GM19043 (cell line): Measurements from ENCODE around the gene CEP290.
A peak's percentile ranks its signal among the peaks of the same experiment; 100 is the strongest.
"Not testable (repeated sequence)": the region's sequence is repeated elsewhere in the genome, so short reads cannot be mapped to it uniquely, and the experiment has no call there.

Source experiments
- ATAC-seq: cut with Tn5 transposase; IDR thresholded peaks from one replicate; pipeline ENCODE4 v1.9.1; 2021; ENCODE audit warnings: low read depth; ENCODE audit not compliant: unreplicated experiment

CEP290 gene

GRCh38 chr12:88144546-88145468 is 2.9 kb upstream of the CEP290 start:
- no peak for ATAC-seq

GRCh38 chr12:88144037-88144436 is 2.1 kb upstream of the CEP290 start:
- no peak for ATAC-seq

GRCh38 chr12:88142610-88142991 is 713 bp upstream of the CEP290 start:
- no peak for ATAC-seq

GRCh38 chr12:88141425-88141773 is 489 bp downstream of the CEP290 start:
- no peak for ATAC-seq

- not testable (repeated sequence) for ATAC-seq
These were observed 2.2 kb downstream of the CEP290 start for GRCh38 chr12:88139711-88140110.

GRCh38 chr12:88133181-88133580 is 8.7 kb downstream of the CEP290 start:
- not testable (repeated sequence) for ATAC-seq

- ATAC-seq, result no peak
These were observed 9.5 kb downstream of the CEP290 start for GRCh38 chr12:88132392-88132791.

- ATAC-seq, result no peak
These were observed 14.0 kb downstream of the CEP290 start for GRCh38 chr12:88127855-88128254.

GRCh38 chr12:88127099-88127498 is 14.8 kb downstream of the CEP290 start:
- no peak for ATAC-seq

GRCh38 chr12:88122666-88123065 is 19.2 kb downstream of the CEP290 start:
- no peak for ATAC-seq

- ATAC-seq, result no peak
These were observed 28.0 kb downstream of the CEP290 start for GRCh38 chr12:88113871-88114270.

- no peak for ATAC-seq
These were observed 30.7 kb downstream of the CEP290 start for GRCh38 chr12:88111074-88111652.

- ATAC-seq, result no peak
These were observed 33.9 kb downstream of the CEP290 start for GRCh38 chr12:88108021-88108420.

- ATAC-seq, result no peak
These were observed 48.3 kb downstream of the CEP290 start for GRCh38 chr12:88093573-88093972.

- ATAC-seq, result no peak
These were observed 49.1 kb downstream of the CEP290 start for GRCh38 chr12:88092771-88093170.

- ATAC-seq, result no peak
These were observed 57.7 kb downstream of the CEP290 start for GRCh38 chr12:88084210-88084609.

- no peak for ATAC-seq
These were observed 58.3 kb downstream of the CEP290 start for GRCh38 chr12:88083634-88084033.

GRCh38 chr12:88081247-88081646 is 60.6 kb downstream of the CEP290 start:
- ATAC-seq, result no peak

GRCh38 chr12:88067301-88067700 is 74.6 kb downstream of the CEP290 start:
- no peak for ATAC-seq

GRCh38 chr12:88063375-88063774 is 78.5 kb downstream of the CEP290 start:
- ATAC-seq, result peak; percentile 89

GRCh38 chr12:88062474-88062873 is 79.4 kb downstream of the CEP290 start:
- ATAC-seq, result peak; percentile 52

GRCh38 chr12:88058719-88059077 is 83.2 kb downstream of the CEP290 start:
- ATAC-seq, result no peak
